Stimulated activated CD8-positive, alpha-beta memory T cell treated with anti-CD3 and anti-CD28 coated beads, Interleukin-15, amount 100 ng/mL, for 4 hours (primary cell): ENCODE measurements around the gene NSMF.
A peak's percentile ranks its signal among the peaks of the same experiment; 100 is the strongest.
"Not testable (repeated sequence)": the region's sequence is repeated elsewhere in the genome, so short reads cannot be mapped to it uniquely, and the experiment has no call there.

ENCODE experiments used
- DNase-seq, 2 donors: peaks; one replicate each; pipeline ENCODE4 v3.0.0-alpha.2; 2020; ENCODE audit warnings: low read depth in 2 of 2

The NSMF gene

DNA sequence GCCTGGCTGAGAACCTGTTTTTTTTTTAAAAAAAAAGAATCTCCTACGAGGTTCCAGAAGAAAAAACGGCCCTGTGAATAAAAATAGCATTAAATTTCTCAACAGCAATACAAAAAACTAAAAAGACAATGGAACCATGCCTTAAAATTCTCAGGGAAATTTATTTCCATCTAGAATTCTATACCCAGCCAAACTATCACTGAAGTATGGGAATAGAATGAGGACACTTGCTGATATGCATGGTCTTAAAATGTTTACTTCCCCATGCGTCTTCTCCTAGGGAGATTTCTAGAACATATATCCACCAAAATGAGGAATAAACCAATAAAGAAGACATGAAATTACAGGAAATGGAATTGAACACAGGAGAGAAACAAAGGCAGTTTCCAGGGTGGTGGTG lies 16.5 kb upstream of the NSMF start:
- no peak for DNase-seq

DNA sequence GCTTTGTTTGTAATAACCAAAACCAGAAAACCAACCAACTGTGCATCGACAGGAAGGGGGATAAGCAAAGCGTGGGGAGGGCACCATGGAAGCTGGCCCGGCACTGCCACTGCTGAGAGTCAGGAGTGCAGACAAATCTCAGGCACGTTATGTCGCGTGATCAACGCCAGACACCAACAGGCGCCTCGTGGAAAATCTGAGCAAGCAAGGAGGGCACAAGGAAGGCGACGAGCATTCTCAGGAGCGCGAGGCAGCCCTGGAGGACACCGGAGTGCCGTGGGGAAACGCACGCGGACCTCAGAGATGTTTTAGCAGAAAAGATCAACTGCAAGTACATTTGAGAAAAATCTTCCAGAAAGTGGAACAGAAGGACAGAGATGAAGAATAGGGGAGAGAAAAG lies 15.1 kb upstream of the NSMF start:
- no peak for DNase-seq

DNA sequence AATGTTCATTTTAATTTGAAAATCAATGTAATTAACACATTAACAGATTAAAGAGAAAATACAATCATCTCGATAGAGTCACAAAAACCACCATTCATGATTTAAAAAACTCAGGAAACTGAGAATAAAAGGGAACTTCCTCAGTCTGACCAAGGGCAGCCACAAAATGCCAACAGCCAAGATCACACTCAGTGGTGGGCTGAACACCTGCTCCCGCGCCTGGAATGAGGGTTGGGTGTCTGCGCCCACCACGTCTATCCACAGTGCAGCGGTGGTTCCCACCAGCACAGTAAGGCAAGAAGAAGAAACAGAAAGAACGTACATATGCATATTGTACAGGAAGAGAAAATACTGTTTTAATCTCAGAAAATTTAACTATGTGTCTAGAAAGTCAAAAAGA lies 11.7 kb upstream of the NSMF start:
- DNase-seq = no peak

DNA sequence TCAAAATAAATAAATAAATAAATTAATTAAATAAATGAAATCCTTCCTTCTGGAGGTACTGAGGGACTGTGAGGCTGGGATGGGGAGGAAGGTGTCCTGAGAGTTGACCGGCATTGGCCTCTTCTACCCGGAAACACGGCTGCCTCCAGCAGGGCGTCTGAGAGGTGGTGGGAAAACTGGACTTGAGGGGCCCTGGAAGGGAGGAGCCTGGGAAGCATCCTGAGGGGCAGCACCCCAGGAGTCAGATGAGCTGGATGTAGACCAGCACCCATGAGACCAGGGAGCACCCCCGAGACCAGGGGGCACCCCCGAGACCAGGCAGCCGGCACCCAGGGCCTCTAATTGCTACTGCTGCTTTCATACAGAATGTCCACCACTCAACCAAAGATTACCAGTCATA lies 8.8 kb upstream of the NSMF start:
- DNase-seq = no peak

DNA sequence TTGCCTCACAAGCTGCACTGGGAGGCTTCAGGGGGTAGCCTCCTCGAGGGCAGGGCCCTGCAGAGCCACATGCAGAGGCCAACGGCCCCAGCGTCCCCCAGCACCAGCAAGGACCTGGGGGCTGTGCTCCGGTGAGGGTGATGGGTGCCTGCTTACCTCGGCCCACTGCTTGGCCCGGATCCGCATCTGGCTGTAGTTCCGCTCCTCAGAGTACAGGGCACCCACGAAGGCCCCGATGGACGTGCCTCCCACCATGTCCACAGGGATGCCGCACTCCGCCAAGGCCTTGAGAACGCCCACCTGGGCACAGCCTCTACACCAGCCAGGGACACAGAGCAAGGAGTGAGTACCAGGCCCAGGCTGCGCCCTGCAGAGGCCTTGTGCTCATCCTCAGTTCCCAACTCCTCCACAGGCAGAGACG lies 8.0 kb upstream of the NSMF start:
- no peak for DNase-seq

DNA sequence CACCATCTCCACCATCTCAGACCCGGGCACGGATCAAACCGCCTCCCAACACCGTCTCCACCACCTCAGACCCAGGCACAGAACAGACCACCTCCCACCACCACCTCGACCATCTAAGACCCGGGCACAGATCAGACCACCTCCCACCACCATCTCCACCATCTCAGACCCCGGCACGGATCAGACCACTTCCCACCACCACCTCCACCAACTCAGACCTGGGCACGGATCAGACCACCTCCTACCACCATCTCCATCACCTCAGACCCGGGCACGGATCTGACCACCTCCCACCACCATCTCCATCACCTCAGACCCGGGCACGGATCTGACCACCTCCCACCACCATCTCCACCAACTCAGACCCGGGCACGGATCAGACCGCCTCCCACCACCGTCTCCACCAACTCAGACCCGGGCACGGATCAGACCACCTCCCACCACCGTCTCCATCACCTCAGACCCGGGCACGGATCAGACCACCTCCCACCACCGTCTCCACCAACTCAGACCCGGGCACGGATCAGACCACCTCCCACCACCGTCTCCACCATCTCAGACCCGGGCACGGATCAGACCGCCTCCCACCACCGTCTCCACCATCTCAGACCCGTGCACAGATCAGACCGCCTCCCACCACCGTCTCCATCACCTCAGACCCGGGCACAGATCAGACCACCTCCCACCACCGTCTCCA lies 7.4 kb upstream of the NSMF start:
- not testable (repeated sequence) for DNase-seq

DNA sequence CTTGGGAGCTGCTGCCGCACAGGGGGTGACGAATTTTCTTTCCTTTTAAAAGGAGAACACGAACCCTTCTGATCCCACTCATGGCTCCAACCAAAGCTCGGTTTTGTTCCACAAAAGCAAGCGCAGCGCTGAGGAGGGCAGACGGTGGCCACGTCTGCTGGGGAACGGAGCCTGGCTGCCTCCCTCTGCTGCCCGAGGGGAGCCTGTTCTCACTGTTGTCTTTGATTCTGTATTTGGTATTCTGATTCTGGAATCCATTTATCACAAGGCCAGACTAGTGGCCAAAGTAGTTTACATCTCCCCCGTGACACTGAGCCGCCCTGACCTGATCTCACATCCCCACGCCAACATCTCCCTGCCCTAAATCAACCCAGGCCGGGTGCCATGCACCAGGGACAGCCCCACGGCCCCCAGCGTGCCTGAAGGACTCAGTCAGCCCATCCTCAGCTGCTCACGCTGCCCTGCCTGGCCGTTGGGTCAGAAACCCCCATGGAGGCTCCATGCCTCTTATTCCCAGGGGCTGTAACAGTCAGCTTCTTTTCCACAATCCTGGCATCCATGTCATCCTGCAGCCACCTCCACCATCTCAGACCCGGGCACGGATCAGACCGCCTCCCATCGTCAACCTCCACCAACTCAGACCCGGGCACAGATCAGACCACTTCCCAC lies 6.7 kb upstream of the NSMF start:
- DNase-seq = no peak

DNA sequence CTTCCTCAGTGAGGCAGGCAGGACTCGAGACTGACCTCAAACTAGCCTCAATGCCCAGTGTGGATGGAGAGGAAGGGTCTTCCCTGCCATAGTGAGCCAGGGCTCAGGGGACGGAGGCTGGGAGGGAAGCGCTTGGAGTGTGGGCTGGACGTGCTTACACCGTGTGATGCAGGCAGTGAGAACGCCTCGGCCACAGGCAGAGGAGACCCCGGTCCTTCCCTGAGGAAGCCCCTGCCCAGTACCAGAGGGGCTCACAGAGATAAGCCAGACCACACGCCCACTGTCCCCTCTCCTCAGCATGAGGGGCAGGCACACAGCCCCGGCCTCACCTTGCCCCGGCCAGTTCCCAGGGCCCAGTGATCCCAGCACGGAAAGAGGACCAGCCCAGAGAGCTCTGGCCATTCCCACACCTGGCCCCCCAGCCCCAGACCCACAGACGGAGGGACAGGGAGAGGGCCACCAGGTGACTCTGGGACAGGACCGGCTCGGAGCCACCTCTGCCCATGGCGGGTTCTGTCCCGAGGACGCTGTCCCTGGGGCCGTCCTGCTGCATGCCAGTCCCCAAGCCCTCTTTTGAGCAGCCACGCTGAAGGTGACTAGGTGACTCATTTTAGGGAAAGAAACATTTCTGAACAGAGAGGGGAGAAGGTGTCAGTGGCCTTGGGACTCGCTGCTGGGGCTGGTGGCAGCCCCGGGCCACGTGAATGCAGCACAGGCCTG lies 6.0 kb upstream of the NSMF start:
- no peak for DNase-seq

DNA sequence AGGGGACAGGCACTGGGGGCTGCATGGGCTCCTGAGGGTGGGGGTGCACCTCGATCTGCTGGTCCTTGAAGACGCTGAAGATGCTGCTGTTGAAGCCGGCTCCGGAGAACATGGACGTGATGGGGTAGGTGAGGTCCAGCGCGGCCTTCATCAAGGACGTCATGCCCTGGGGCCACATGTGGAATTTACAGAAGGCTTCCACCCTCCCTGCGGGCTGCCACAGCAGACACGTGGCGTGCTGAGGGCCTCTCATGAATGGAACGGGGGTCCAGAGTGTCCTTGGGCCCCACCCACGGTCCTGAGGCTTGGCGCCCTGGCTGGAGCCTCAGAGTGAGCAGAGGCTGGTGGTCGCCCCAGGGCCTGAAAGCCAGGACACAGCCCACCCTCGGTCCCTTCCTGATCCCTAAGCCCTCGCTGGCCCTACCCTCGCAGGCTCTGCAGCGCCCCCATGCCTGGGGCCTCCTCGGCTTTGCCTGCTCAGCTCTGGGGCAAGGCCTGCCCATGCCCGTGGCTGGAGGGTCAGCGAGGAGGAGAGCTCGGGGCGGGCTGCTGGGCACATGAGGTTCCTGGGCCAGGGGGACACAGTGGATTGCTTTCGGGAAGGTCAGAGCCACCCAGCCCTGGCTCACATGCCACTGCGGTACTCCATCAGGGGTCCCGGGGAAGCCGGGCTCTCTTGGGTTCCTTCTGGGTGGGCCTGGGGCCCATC lies 5.3 kb upstream of the NSMF start:
- DNase-seq = no peak

DNA sequence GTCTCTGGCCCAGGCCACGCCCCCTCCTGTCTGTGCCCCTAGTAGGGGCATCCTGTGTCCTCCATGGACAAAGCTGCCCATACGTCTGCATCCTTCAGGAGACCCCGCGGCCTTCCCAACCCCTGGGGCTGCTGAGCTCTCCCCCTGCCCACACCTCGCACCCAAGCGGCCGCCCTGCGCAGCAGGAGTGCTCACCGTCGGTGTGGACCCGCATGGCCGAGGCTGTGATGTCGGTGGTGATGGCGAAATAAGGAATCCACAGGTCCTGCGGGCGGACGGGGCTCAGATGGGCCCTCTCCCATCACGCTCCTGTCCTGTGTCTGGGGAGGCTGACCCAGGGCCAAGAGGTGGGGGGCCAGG lies 4.8 kb upstream of the NSMF start:
- no peak for DNase-seq

DNA sequence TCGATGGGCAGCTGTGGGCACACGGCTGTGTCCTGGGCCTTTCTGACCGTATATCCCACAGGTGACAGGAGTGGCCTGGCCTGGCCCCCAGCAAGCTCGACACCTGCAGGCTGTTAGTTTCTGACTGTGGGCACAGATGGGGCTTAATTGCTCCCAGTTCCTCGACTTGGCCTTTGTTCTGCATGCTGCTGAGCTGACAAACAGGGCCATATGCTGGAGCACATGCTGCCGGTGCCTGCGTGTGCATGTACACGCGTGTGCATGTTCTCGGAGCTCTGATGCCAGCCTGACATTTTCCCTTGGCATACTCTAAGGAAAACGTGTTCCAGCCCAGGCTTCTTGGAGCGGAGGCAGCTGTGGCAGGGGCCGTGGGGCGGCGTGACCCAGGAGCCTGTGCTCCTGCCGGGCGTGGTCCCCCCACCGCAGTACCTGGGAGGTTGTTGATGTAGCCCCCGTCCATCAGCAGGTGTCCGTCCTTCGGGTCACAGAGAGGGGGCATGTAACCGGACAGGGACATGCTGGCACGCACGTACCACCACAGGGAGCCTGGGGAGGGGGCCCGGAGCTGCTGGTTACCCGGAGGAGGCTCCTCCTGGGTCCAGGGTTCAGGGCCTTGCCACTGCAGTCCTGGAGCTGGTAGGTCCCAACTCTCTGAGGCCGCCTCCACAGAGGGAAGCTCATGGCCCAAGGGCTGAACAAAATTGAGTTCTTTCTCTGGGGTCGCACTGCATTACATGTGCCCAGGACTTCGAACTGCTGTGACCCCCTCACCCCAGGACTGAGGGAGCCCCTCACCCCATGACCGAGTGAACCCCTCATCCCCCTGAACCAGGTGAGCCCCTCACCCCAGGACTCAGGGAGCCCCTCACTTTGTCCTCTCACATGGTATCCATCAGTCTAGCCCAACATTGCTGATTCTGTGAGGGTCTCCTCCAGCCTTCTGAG lies 4.1 kb upstream of the NSMF start:
- no peak for DNase-seq

DNA sequence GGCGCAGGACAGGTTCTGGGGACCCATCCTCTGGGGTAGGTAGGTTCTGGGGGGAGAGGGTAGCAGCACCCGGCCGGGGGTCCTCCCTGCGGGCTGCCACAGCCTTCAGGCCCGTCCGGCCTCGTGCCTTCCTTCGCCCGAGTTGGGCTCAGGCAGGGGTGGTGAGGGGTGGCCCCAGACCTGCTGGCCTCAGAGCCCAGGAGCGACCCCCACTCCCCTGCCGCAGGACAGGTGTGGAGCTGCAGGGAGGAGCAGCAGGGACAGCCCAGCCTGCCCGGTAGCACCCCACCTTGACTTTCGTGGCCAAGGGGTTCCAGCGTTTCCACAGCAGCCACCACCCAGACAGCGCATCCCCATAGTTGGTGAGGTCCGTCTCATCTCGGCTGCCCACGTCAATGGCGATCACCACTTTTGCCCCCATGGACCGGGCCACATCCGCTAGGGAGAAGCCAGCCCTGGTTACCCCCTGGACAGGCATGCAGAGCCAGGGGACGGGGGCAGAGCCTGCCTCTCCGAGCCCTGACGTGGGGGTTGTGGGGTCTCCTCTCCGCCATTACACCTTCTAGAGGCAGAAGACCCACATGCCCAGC lies 3.4 kb upstream of the NSMF start:
- no peak for DNase-seq

DNA sequence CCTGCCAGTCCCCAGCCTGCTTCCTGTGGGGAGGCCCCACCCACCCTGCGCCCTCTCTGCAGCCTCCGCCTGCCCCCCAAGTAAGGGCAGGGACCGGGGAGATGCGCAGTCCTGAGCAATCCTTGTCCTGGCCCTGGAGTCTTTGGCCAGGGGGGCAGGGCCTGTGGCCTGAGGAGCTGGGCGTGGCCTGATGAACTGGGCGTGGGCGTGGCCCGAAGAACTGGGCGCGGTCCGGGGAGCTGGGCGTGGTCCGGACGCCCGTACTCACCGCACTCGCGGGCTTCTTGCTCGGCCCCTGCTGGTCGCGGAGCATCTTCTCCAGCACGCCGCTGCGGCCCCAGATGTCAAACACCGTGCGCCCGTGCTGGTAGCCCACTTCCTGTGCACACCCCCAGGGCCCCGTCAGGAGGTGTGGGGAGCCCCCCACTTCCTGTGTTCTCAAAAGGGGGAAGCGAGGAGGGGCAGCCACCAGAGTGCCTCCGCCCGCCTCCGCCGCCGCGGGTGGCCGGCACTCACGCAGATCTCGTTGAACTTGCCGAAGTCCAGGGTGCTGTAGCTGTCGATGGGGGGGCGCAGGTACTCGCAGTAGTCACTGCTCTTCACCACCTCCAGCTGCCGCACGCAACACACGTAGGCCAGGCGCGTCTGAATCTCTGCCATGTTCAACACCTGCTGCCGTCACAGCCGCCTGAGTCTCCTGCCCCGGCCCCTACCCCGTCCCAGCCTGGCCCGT lies 2.7 kb upstream of the NSMF start:
- peak; percentile 67 to 69 for DNase-seq

DNA sequence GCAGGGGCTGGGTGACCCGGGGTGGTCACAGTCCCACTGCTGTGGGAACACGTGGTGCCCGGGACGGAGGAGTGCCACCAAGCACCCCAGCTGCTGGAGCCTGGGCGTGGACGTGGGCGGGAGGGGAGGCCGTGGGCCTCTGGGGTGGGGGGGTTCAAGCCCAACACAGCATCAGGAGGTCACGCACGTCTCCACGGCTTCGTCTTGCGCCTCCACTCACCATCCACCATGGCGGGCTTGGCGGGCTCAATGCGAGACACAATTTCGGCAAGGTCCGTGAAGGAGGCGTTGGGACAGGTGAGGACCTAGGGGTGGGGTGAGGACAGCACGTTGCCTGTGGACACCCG lies 2.2 kb upstream of the NSMF start:
- no peak for DNase-seq

DNA sequence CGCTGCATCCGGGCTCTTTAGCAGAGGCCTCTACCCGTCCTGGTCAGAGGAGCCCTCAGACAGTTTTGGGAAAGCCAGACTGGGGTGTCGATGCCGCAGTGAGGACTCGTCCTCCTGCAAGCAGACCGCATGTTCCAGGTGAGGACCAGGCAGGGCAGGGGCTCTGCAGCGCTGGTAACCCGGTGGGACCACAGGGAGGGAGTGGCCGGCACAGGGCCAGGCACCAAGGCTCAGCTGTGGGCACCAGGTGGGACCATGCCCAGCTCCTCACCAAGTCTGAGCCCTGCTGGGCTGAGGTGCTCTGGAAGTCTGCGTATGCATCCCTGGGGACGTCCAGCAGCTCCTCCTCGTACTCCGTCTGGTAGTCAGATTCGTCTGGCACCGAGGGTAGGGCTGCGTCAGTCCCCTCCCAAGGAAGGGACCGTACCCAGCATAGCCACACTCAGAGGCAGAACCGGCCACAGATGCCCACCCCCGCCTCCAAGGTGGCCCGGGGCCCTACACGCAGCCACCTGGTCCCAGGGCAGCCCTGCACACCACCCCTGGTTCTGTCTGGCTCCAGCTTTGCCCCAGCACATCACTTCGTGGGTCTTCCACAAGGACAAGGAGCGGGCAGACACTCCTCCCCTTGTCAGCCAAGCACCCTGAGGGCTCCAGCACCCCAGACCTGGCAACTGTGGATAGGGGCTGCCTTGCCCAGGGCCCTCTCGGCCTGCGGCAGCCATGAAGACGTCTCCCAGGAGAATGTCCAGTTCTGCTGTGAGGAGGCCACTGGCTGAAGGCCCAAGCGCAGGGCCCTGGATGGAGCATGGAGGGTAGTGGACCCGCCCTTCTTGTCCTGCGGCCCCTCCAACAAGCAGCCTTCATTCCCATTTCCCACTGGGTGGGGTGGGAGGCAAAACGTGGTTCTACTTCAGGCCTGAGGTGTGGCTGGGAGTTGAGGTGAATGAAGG lies 1.5 kb upstream of the NSMF start:
- no peak for DNase-seq

DNA sequence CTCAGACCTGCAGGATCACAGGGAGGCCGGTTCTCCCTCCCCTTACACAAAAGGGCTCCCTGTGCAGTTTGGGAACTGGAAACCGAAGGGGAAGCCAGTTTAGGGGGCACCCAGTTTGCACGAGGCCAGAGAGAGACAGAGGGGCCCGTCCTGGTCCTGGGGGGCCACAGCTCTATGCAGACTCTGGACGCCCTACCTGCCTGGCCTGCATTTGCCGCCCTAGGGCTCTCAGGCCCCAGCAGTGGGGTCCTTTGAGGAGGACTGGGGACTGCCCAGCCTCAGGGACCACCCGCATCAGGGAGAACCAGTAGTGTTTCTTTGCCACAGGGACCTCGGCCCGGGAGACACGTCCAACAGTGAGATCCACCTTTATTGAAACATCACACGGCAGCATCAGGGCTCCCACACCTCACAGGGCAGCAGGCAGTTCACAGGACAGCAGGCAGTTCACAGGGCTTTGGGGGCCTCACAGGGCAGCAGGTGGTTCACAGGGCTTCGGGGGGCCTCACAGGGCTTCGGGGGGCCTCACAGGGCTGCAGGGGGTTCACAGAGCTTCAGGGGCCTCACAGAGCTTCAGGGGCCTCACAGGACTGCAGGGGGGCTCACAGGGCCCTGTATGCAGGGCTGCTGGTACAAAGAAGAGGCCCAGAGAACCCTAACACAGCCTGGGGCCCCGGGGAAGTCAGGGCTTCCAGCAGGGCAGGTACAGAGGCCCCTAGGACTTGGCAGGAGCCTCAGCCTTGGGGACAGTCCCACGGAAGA lies 648 bp upstream of the NSMF start:
- DNase-seq = no peak

DNA sequence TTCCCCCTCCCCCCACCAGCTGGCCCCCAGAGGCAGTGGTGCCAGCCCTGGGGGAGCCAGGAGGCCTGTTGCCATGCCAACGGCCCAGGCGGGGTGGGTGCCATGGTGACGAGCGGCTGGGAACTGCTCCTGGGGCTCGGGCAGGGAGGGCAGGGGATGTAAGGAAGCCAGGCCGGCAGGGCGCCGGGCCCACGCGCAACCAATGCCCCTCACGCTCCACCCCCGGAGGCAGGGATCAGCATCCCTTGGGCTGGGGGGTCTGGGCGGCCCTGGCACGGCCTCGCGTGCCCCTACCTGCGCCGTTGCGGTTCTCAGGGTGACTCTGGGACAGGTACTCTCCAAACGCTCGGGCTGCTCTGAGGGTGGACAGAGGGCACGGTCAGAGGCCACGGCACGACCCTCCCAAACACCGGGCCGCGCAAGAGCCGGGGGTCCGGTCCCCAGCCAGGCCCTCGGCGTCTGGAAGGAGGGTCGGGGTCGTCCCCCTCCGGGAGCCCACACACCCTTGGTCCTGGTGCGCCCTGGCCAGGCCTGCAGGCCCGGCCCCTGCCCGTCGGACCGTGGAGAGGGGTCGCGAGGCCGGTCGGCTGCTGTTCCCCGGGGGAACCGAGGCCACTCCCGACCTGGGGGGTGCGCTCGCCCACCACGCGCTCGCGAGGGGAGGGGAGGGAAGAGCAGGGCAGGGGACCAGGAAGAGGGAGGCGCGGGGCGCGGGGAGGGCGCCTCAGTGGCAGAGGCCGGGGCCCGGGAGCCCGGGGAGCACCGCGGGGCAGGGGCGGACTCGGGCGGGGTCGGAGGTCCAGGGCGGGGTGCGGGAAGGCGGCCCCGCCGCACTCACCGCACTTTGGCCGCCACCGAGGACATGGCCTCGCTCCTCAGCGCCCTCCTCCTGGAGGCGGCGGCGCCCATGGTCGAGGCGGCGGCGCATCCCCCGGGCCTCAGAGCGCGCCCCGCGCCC lies 661 bp downstream of the NSMF start:
- DNase-seq = no peak
